GM12878 (cell line): ENCODE results near the gene HSPB1. TPM values are rescaled to one million over a fixed set of nuclear protein-coding genes. Genes with fewer than 3 reads are reported as not detected.

Experiments
- CEBPB ChIP-seq, 2 experiments: fragments of 150-350 bp in 1 of 2; IDR thresholded peaks; 2 replicates each; pipeline ENCODE4 v1.6.1; 2012 to 2014; ENCODE audit warnings: low read depth in 2 of 2, low read length in 2 of 2, borderline replicate concordance in 1 of 2, inconsistent platforms in 1 of 2
- CHD4 ChIP-seq: fragments of 200-600 bp; sonication (generic); IDR thresholded peaks from 2 replicates; pipeline ENCODE4 v1.6.1; 2016; ENCODE audit warnings: mild to moderate bottlenecking
- CREM ChIP-seq: IDR thresholded peaks from 2 replicates; pipeline ENCODE4 v1.6.1; 2014; ENCODE audit warnings: antibody characterized with exemption, low read depth
- E2F8 ChIP-seq: fragments of 450-650 bp; IDR thresholded peaks from 2 replicates; pipeline ENCODE4 v1.6.1; 2018; ENCODE audit warnings: mild to moderate bottlenecking, low read depth, moderate library complexity; ENCODE audit not compliant: partially characterized antibody
- EED ChIP-seq: sonication (generic); IDR thresholded peaks from 2 replicates; pipeline ENCODE4 v1.6.1; 2016; ENCODE audit warnings: antibody characterized with exemption, low read depth
- EGR1 ChIP-seq, 2 experiments: IDR thresholded peaks; 1 replicate in 1 of 2; 2 replicates in 1 of 2; pipeline ENCODE4 v1.6.1; 2011 to 2012; ENCODE audit warnings: low read depth in 2 of 2, low read length in 2 of 2, borderline replicate concordance in 1 of 2, mild to moderate bottlenecking in 1 of 2, moderate library complexity in 1 of 2
- ESRRA ChIP-seq: IDR thresholded peaks from 2 replicates; pipeline ENCODE4 v1.6.1; 2012; ENCODE audit warnings: mild to moderate bottlenecking, low read length, improper control_type of control experiment
- EZH2 ChIP-seq: IDR thresholded peaks from 2 replicates; pipeline ENCODE4 v1.6.1; 2012; ENCODE audit warnings: low read depth, mild to moderate bottlenecking, control low read depth, inconsistent platforms, low read length, borderline replicate concordance; ENCODE audit not compliant: control insufficient read depth
- IRF3 ChIP-seq: fragments of 450-650 bp; IDR thresholded peaks from 2 replicates; pipeline ENCODE4 v1.6.1; 2014; ENCODE audit warnings: mild to moderate bottlenecking
- LARP7 ChIP-seq: fragments of 450-650 bp; IDR thresholded peaks from 2 replicates; pipeline ENCODE4 v1.6.1; 2017; ENCODE audit warnings: mild to moderate bottlenecking
- NBN ChIP-seq: fragments of 450-650 bp; IDR thresholded peaks from 2 replicates; pipeline ENCODE4 v1.6.1; 2016
- NFXL1 ChIP-seq: fragments of 450-650 bp; IDR thresholded peaks from 2 replicates; pipeline ENCODE4 v1.6.1; 2017; ENCODE audit warnings: antibody characterized with exemption, mild to moderate bottlenecking, borderline replicate concordance
- NR2C1 ChIP-seq: fragments of 450-650 bp; IDR thresholded peaks from 2 replicates; pipeline ENCODE4 v1.6.1; 2017; ENCODE audit warnings: antibody characterized with exemption, mild to moderate bottlenecking, moderate library complexity
- NRF1 ChIP-seq: conservative IDR thresholded peaks from 2 replicates; pipeline ENCODE4 v1.6.1; 2011; ENCODE audit warnings: mild to moderate bottlenecking, low read depth, low read length, improper control_type of control experiment
- PRDM15 ChIP-seq: fragments of 450-650 bp; formaldehyde crosslinking; IDR thresholded peaks from 2 replicates; pipeline ENCODE4 v1.4.0; 2020; ENCODE audit warnings: mild to moderate bottlenecking, moderate library complexity
- RCOR1 ChIP-seq: conservative IDR thresholded peaks from 2 replicates; pipeline ENCODE4 v1.6.1; 2012; ENCODE audit warnings: low read depth, low read length, improper control_type of control experiment
- RELA ChIP-seq: fragments of 450-650 bp; IDR thresholded peaks from 2 replicates; pipeline ENCODE4 v1.8.0; 2014; ENCODE audit warnings: borderline replicate concordance; ENCODE audit not compliant: partially characterized antibody
- SMARCA5 ChIP-seq: fragments of 450-650 bp; IDR thresholded peaks from 2 replicates; pipeline ENCODE4 v1.6.1; 2017; ENCODE audit warnings: mild to moderate bottlenecking
- SMC3 ChIP-seq: IDR thresholded peaks from 2 replicates; pipeline ENCODE4 v1.6.1; 2011; ENCODE audit warnings: low read length, improper control_type of control experiment, borderline replicate concordance
- TARDBP ChIP-seq: IDR thresholded peaks from 2 replicates; pipeline ENCODE4 v1.6.1; 2016; ENCODE audit warnings: borderline replicate concordance
- TCF3 ChIP-seq: IDR thresholded peaks from 2 replicates; pipeline ENCODE4 v1.6.1; 2012; ENCODE audit warnings: low read depth, mild to moderate bottlenecking, low read length, borderline replicate concordance; ENCODE audit not compliant: insufficient read depth
- ZNF384 ChIP-seq: IDR thresholded peaks from 2 replicates; pipeline ENCODE4 v1.6.1; 2012; ENCODE audit warnings: low read depth, mild to moderate bottlenecking, low read length, improper control_type of control experiment, borderline replicate concordance
- ZZZ3 ChIP-seq: IDR thresholded peaks from 2 replicates; pipeline ENCODE4 v1.6.1; 2011; ENCODE audit warnings: low read depth; ENCODE audit not compliant: control insufficient read depth, insufficient read length
- polyA plus RNA-seq, 11 experiments: library from polyadenylated mRNA; depleted of rRNA in 4 of 11; unstranded in 6 of 11; stranded (reverse) in 5 of 11; fragments of >200 nt; fragmentation: Nextera tagmentation in 4 of 11; fragmentation: Illumina TruSeq in 1 of 11; extraction: Ambion mirVana in 4 of 11; extraction: Trizol in 1 of 11; gene quantifications; 1 replicate in 1 of 11; 2 replicates in 10 of 11; pipeline versions ENCODE4 v1.2.1 to v1.2.3, GENCODE V29; 2011 to 2016; ENCODE audit warnings: inconsistent platforms in 2 of 11, missing spikeins in 2 of 11, low read depth in 1 of 11
- total RNA-seq, 4 experiments: library from RNA; depleted of rRNA in 3 of 4; stranded (reverse); fragments of >200 nt in 3 of 4; fragmentation: Illumina TruSeq in 1 of 4; extraction: Trizol in 1 of 4; gene quantifications; 2 replicates each; pipeline versions ENCODE4 v1.2.1 to v1.2.3, GENCODE V29; 2013 to 2021

HSPB1 gene
- total and polyA plus RNA-seq, 10 of the 15 experiments (the other 5 are each of a cell fraction or from before 2014, with no cell fraction given) = 13.7 to 297 (median 62.0) TPM

- TF ChIP-seq TCF3 = peak; percentile 84; the same call in 1 of the 2 replicates
- TF ChIP-seq PRDM15 (CRISPR knock-in tag) = no peak
- TF ChIP-seq CREM = no peak
- no peak for TF ChIP-seq NFXL1
- no peak for TF ChIP-seq ZNF384
- TF ChIP-seq RELA = no peak
- no peak for TF ChIP-seq CHD4
- TF ChIP-seq EED = peak; percentile 35; the same call in 1 of the 2 replicates
- TF ChIP-seq NR2C1 = no peak
- no peak for TF ChIP-seq EZH2
- TF ChIP-seq LARP7 = peak; percentile 48; the same call in 1 of the 2 replicates
- TF ChIP-seq TARDBP = no peak
- 0 out of 2 replicates have a peak, but pooled peaks have one; percentile 51 for TF ChIP-seq NBN
- no peak for TF ChIP-seq NRF1
- TF ChIP-seq SMC3 = no peak
- no peak for TF ChIP-seq E2F8
- TF ChIP-seq SMARCA5 = no peak
- no peak for TF ChIP-seq ZZZ3
- 0 out of 4 replicates have a peak, but pooled peaks of 1 of the 2 experiments have one; percentile 29 for TF ChIP-seq CEBPB (IDR thresholded peaks at IDR 0.05; ENCODE audit: borderline replicate concordance in 1 of 2, low read depth in 2 of 2, low read length in 2 of 2)
- TF ChIP-seq IRF3 = no peak
- TF ChIP-seq RCOR1 = no peak
- TF ChIP-seq ESRRA = peak; percentile 92; the same call in 1 of the 2 replicates
- 0 out of 3 replicates have a peak, but pooled peaks of 1 of the 2 experiments have one; percentile 12 for TF ChIP-seq EGR1 (IDR thresholded peaks at IDR 0.05; ENCODE audit: borderline replicate concordance in 1 of 2, low read depth in 2 of 2, low read length in 2 of 2)
These were observed 16.2 kb downstream of the HSPB1 start (continued) for GRCh38 chr7:76318488-76319353.
